ENCODE measurements around the gene ZNF443.

DNA sequence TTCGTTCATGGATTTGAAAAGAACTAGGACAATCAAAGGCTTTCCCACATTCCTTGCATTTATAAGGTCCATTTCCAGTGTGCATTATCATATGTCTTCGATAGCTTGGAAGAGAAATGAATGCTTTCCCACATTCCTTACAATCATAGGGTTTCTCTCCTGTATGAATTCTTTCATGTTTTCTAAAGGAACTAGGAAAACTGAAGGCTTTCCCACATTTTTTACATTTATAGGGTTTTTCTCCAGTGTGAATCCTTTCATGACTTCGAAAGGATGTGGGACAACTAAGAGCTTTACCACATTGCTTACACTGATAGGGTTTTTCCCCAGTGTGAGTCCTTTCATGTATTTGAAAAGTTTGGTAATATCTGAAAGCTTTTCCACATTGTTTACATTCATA, 23.9 kb upstream of the ZNF443 start:
- TF ChIP-seq SP1 (IDR thresholded peaks at IDR 0.05) (no peak), ARNT (IDR thresholded peaks at IDR 0.05) (no peak), L3MBTL2 (conservative IDR thresholded peaks at IDR 0.05) (no peak), ZNF384 (IDR thresholded peaks at IDR 0.05) (no peak), CTBP1 (IDR thresholded peaks at IDR 0.05; ENCODE audit: borderline replicate concordance) (no peak), SUZ12 (IDR thresholded peaks at IDR 0.05) (no peak), FOXM1 (IDR thresholded peaks at IDR 0.05; ENCODE audit: borderline replicate concordance) (no peak), ELF4 (IDR thresholded peaks at IDR 0.05) (no peak), TARDBP (IDR thresholded peaks at IDR 0.05) (no peak), BHLHE40 (IDR thresholded peaks at IDR 0.05; ENCODE audit: borderline replicate concordance) (no peak), LEF1 (IDR thresholded peaks at IDR 0.05; ENCODE audit: borderline replicate concordance) (no peak), FOXA1 (IDR thresholded peaks at IDR 0.05) (no peak)
- TF ChIP-seq, protein P1, sequence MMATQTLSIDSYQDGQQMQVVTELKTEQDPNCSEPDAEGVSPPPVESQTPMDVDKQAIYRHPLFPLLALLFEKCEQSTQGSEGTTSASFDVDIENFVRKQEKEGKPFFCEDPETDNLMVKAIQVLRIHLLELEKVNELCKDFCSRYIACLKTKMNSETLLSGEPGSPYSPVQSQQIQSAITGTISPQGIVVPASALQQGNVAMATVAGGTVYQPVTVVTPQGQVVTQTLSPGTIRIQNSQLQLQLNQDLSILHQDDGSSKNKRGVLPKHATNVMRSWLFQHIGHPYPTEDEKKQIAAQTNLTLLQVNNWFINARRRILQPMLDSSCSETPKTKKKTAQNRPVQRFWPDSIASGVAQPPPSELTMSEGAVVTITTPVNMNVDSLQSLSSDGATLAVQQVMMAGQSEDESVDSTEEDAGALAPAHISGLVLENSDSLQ (IDR thresholded peaks at IDR 0.05), result no peak
